BJ (cell line): ENCODE measurements around the gene CFAP73. TPM values are rescaled to one million over a fixed set of nuclear protein-coding genes. Genes with fewer than 3 reads are reported as not detected.

Source experiments
- CTCF ChIA-PET: fragments of 350-600 bp; formaldehyde crosslinking; extraction: SDS; loops from one replicate; lab custom pipeline; 2021; ENCODE audit warnings: antibody characterized with exemption, inconsistent platforms; lab: Yijun Ruan, JAX
- POLR2A ChIA-PET: fragments of 300-600 bp; sonication (Branson Sonifier 250); formaldehyde crosslinking; extraction: SDS; loops from one replicate; lab custom pipeline; 2021; ENCODE audit warnings: antibody characterized with exemption; lab: Charles Lee
- DNase-seq: peaks from one replicate; pipeline ENCODE4 v3.0.0-alpha.2; 2011; ENCODE audit warnings: low read depth
- H3K27me3 ChIP-seq: 2 replicates; pipeline ENCODE4 v1.6.0; 2011; ENCODE audit warnings: low read length; ENCODE audit not compliant: control insufficient read depth, insufficient read depth
- H3K36me3 ChIP-seq: 2 replicates; pipeline ENCODE4 v1.5.1; 2011; ENCODE audit warnings: low read length; ENCODE audit not compliant: control insufficient read depth, insufficient read depth
- H3K4me3 ChIP-seq: 2 replicates; pipeline ENCODE4 v1.5.1; 2011; ENCODE audit warnings: low read depth, mild to moderate bottlenecking, control low read depth, low read length
- polyA plus RNA-seq: library from polyadenylated mRNA; depleted of rRNA; stranded (reverse); fragments of >200 nt; gene quantifications from 2 replicates; pipeline ENCODE4 v1.2.3, GENCODE V29; 2011
- TF ChIP-seq, protein P1 (sequence below): IDR thresholded peaks from 2 replicates; pipeline ENCODE4 v1.5.1; 2011; ENCODE audit warnings: low read depth, mild to moderate bottlenecking, control low read depth, inconsistent platforms, low read length, moderate library complexity; ENCODE audit not compliant: insufficient read depth

CFAP73 gene
- polyA plus RNA-seq, 1 experiment: not detected

DNA sequence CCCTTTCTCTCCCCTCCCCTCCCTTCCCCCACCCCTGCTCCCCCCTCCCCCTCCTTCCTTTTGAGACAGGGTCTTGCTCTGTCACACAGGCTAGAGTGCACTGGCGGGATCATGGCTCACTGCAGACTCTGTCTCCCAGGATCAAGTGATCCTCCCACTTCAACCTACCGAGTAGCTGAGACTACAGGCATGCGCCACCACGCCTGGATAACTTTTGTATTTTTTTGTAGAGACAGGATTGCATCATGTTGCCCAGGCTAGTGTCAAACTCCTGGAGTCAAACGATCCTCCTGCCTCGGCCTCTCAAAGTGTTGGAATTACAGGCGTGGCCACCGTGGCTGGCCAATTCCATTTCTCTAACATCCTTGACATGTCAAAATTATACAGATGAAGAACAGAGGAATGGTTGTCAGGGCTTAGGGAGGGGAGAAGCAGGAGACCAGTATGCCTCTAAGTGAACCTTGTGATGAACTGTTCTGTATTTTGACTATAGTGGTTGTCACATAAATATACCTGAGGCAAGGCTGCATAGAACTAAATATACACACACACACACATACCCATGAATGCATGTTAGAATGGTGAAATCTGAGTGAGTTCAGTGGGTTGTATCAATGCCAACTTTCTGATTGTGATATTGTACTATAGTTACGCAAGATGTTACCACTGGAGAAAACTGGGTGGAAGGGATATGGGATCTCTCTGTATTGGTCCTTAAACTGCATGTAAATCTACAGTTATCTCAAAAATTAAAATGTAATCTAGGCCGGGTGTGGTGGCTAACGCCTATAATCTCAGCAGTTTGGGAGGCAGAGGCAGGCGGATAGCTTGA lies 3.6 kb upstream of the CFAP73 start:
- Histone ChIP-seq H3K36me3 (no peaks in the 10 kb centered on the region), H3K27me3 (no peaks in the 10 kb centered on the region), H3K4me3 (no peak overlapping the region)
- DNase-seq: no peak
- CTCF ChIA-PET: no interaction called here
- POLR2A ChIA-PET: no interaction called here
- TF ChIP-seq, protein P1, sequence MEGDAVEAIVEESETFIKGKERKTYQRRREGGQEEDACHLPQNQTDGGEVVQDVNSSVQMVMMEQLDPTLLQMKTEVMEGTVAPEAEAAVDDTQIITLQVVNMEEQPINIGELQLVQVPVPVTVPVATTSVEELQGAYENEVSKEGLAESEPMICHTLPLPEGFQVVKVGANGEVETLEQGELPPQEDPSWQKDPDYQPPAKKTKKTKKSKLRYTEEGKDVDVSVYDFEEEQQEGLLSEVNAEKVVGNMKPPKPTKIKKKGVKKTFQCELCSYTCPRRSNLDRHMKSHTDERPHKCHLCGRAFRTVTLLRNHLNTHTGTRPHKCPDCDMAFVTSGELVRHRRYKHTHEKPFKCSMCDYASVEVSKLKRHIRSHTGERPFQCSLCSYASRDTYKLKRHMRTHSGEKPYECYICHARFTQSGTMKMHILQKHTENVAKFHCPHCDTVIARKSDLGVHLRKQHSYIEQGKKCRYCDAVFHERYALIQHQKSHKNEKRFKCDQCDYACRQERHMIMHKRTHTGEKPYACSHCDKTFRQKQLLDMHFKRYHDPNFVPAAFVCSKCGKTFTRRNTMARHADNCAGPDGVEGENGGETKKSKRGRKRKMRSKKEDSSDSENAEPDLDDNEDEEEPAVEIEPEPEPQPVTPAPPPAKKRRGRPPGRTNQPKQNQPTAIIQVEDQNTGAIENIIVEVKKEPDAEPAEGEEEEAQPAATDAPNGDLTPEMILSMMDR: no peak

DNA sequence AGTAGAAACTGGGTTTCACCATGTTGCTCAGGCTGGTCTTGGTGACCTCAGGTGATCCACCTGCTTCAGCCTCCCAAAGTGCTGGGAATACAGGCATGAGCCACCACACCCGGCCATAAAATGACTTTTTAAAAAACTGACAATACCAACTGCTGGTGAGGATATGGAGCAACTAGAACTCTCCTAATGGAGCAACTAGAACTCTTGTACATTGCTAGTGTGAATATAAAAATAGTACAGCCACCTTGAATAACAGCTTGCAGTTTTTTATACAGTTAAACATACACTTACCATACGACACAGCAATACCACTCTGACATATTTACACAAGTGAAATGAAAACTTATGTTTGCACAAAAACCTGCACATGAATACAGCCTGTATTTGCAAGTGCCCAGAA lies 2.5 kb upstream of the CFAP73 start:
- Histone ChIP-seq H3K36me3 (no peaks in the 10 kb centered on the region), H3K4me3 (no peak overlapping the region), H3K27me3 (peaks cover 3% of the 10 kb centered on the region; the same call in 1 of the 2 replicates)
- CTCF ChIA-PET: interaction anchor here (1.3 kb wide), 1 partner anchor 12 kb away, joined by 4 read pairs; no protein-coding TSS in a partner anchor
- POLR2A ChIA-PET: no interaction called here
- no peak for DNase-seq
- TF ChIP-seq, protein P1: no peak

DNA sequence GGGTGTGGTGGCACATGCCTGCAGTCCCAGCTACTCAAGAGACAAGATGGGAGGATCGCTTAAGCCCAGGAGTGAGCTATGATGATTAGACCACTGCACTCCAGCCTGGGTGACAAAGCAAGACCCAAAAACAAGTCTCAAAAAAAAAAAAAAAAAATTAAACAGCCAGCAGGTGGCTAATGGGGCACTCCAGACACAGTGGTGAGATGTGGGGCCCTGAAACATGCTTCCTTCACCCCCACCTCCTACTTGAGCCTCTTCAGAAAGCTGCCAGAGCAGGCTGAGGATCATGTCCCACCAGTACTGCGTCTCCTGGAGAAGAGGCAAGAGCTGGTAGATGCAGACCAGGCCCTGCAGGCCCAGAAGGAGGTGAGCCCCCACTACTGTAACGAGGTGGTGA lies 2.1 kb downstream of the CFAP73 start:
- CTCF ChIA-PET: interaction anchor here (1.1 to 7.2 kb wide), 2 partner anchors 23 to 102 kb away, joined by 4 to 54 read pairs; no protein-coding TSS in a partner anchor
- TF ChIP-seq, protein P1: no peak
- Histone ChIP-seq H3K27me3 (peaks cover 23% of the 10 kb centered on the region), H3K36me3 (no peaks in the 10 kb centered on the region), H3K4me3 (no peak overlapping the region)
- POLR2A ChIA-PET: no interaction called here
- DNase-seq: no peak

DNA sequence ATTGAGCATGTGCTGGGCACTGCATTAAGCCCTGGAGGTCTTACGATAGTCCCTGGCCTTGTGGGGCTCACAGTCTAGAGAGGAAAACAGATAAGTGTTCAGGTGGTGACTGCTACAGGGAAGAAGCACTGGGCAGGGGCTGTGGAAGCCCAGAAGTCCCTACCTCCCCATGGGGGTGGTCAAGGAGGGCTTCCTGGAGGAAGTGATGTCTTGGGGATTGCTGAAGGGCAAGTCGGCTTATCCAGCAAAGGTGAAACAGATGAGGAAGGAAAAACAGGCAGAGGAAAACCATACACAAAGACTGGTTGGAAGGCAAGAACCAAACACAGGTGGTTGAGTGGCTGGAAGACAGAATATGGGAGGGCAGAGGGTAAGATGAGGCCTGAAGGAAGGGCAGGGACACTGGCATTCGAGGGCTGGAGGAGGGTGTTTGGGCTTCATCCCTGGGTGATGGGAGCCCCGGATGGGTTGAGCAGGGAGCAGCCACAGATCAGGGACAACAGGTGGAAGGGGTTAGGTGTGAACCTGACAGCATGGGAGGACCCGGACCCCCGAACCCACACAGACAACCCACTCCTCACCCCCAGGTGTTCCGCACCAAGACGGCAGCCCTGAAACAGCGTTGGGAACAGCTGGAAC lies 2.8 kb downstream of the CFAP73 start:
- H3K36me3 ChIP-seq: no peaks in the 10 kb centered on the region
- peaks cover 23% of the 10 kb centered on the region for H3K27me3 ChIP-seq
- ChIA-PET CTCF (interaction anchor here (0.8 to 7.2 kb wide), 7 partner anchors 9 to 107 kb away, joined by 3 to 54 read pairs (median 4); no protein-coding TSS in a partner anchor), POLR2A (no interaction called here)
- no peak overlapping the region for H3K4me3 ChIP-seq
- DNase-seq: no peak
- TF ChIP-seq, protein P1: no peak
